GM23338 (cell line): ENCODE measurements around the gene ELAC2. TPM values are rescaled to one million over a fixed set of nuclear protein-coding genes. Genes with fewer than 3 reads are reported as not detected.

Experiments
- ATAC-seq: fragments of 200-7000 bp; cut with Tn5 transposase; 3 replicates; pipeline ENCODE4 v1.9.1; 2020
- DNase-seq: peaks from one replicate; pipeline ENCODE4 v3.0.0-alpha.2; 2015; ENCODE audit warnings: low spot score
- H2AFZ ChIP-seq: fragments of 200-600 bp; sonication (generic); 2 replicates; pipeline ENCODE4 v1.8.0; 2016; ENCODE audit warnings: antibody characterized with exemption, mild to moderate bottlenecking, moderate library complexity
- H3F3A ChIP-seq: fragments of 200-600 bp; sonication (generic); replicated peaks from 2 replicates; pipeline ENCODE4 v1.8.0; 2017; ENCODE audit warnings: antibody characterized with exemption, mixed run types, low read depth
- H3K27ac ChIP-seq: fragments of 200-600 bp; sonication (generic); 2 replicates; pipeline ENCODE4 v1.6.1; 2016; ENCODE audit warnings: low read depth
- H3K27me3 ChIP-seq: fragments of 200-600 bp; sonication (generic); 2 replicates; pipeline ENCODE4 v1.8.0; 2016; ENCODE audit warnings: mild to moderate bottlenecking, mixed run types, moderate library complexity; ENCODE audit not compliant: insufficient read depth
- H3K36me3 ChIP-seq: fragments of 200-600 bp; sonication (generic); 2 replicates; pipeline ENCODE4 v1.8.0; 2016; ENCODE audit warnings: mild to moderate bottlenecking; ENCODE audit not compliant: insufficient read depth
- H3K4me1 ChIP-seq: fragments of 200-600 bp; sonication (generic); 2 replicates; pipeline ENCODE4 v1.8.0; 2016; ENCODE audit warnings: mild to moderate bottlenecking, moderate library complexity; ENCODE audit not compliant: insufficient read depth
- H3K4me2 ChIP-seq: fragments of 200-600 bp; sonication (generic); 2 replicates; pipeline ENCODE4 v1.7.1; 2017; ENCODE audit warnings: mixed run types
- H3K4me3 ChIP-seq: fragments of 200-600 bp; sonication (generic); 2 replicates; pipeline ENCODE4 v1.6.1; 2016; ENCODE audit warnings: mixed run types
- H3K79me2 ChIP-seq: fragments of 200-600 bp; sonication (generic); replicated peaks from 2 replicates; pipeline ENCODE4 v1.8.0; 2017; ENCODE audit warnings: mild to moderate bottlenecking; ENCODE audit not compliant: insufficient read depth
- H3K9me2 ChIP-seq: fragments of 200-600 bp; sonication (generic); 2 replicates; pipeline ENCODE4 v1.8.0; 2017; ENCODE audit not compliant: insufficient read depth
- H4K20me1 ChIP-seq: fragments of 200-600 bp; sonication (generic); replicated peaks from 2 replicates; pipeline ENCODE4 v1.8.0; 2017; ENCODE audit warnings: mild to moderate bottlenecking; ENCODE audit not compliant: insufficient read depth
- H3K27ac Mint-ChIP-seq: 2 replicates; pipeline ENCODE4 v1.8.0; 2020; ENCODE audit warnings: inconsistent platforms, mild to moderate bottlenecking, moderate library complexity, mixed read lengths
- H3K27me3 Mint-ChIP-seq: 3 replicates; pipeline ENCODE4 v1.8.0; 2022; ENCODE audit warnings: low read depth, mild to moderate bottlenecking, moderate library complexity, mixed read lengths, inconsistent platforms; ENCODE audit not compliant: insufficient read depth, poor library complexity
- H3K36me3 Mint-ChIP-seq: 3 replicates; pipeline ENCODE4 v1.8.0; 2021; ENCODE audit warnings: low read depth, mild to moderate bottlenecking, inconsistent platforms, moderate library complexity, mixed read lengths
- H3K4me1 Mint-ChIP-seq: 3 replicates; pipeline ENCODE4 v1.8.0; 2020; ENCODE audit warnings: mild to moderate bottlenecking, inconsistent platforms, mixed read lengths
- H3K4me3 Mint-ChIP-seq: 3 replicates; pipeline ENCODE4 v1.8.0; 2021; ENCODE audit warnings: moderate library complexity, mild to moderate bottlenecking, inconsistent platforms, mixed read lengths
- H3K9me3 Mint-ChIP-seq: 3 replicates; pipeline ENCODE4 v1.8.0; 2020; ENCODE audit warnings: moderate library complexity, mild to moderate bottlenecking, inconsistent platforms, mixed read lengths
- CREB1 ChIP-seq: fragments of 250-450 bp; sonication (Bioruptor Pico); IDR thresholded peaks from 2 replicates; pipeline ENCODE4 v1.5.0; 2020; ENCODE audit warnings: low read depth, mild to moderate bottlenecking, moderate library complexity
- CTCF ChIP-seq, 2 experiments: fragments of 200-600 bp in 1 of 2; sonication (generic) in 1 of 2; conservative IDR thresholded peaks; 2 replicates each; pipeline versions ENCODE4 v1.5.1 to v1.6.1; 2016 to 2017; ENCODE audit warnings: antibody characterized with exemption in 2 of 2, low read depth in 2 of 2, mild to moderate bottlenecking in 2 of 2, moderate library complexity in 1 of 2
- EZH2 ChIP-seq: fragments of 200-600 bp; sonication (generic); IDR thresholded peaks from one replicate; pipeline ENCODE4 v1.8.0; 2017; ENCODE audit warnings: antibody characterized with exemption, mild to moderate bottlenecking, low read depth; ENCODE audit not compliant: unreplicated experiment
- EZH2phosphoT487 ChIP-seq: fragments of 200-600 bp; sonication (generic); IDR thresholded peaks from one replicate; pipeline ENCODE4 v1.8.1; 2018; ENCODE audit warnings: antibody characterized with exemption; ENCODE audit not compliant: unreplicated experiment
- JUNB ChIP-seq: IDR thresholded peaks from one replicate; pipeline ENCODE4 v1.6.1; 2016; ENCODE audit warnings: antibody characterized with exemption; ENCODE audit not compliant: unreplicated experiment
- NANOG ChIP-seq: IDR thresholded peaks from 2 replicates; pipeline ENCODE4 v1.6.1; 2016; ENCODE audit warnings: antibody characterized with exemption, borderline replicate concordance
- POLR2AphosphoS5 ChIP-seq: IDR thresholded peaks from 2 replicates; pipeline ENCODE4 v1.6.1; 2016; ENCODE audit warnings: antibody characterized with exemption, low read depth
- REST ChIP-seq: IDR thresholded peaks from one replicate; pipeline ENCODE4 v1.6.1; 2018; ENCODE audit warnings: antibody characterized with exemption; ENCODE audit not compliant: unreplicated experiment
- STAT1 ChIP-seq: IDR thresholded peaks from one replicate; pipeline ENCODE4 v1.6.1; 2016; ENCODE audit warnings: antibody characterized with exemption; ENCODE audit not compliant: unreplicated experiment
- ZNF114 ChIP-seq: fragments of 250-450 bp; sonication (Bioruptor Pico); IDR thresholded peaks from 2 replicates; pipeline ENCODE4 v1.5.0; 2020; ENCODE audit warnings: mild to moderate bottlenecking, moderate library complexity
- ZNF331 ChIP-seq: fragments of 250-450 bp; sonication (Bioruptor Pico); IDR thresholded peaks from 2 replicates; pipeline ENCODE4 v1.5.0; 2020; ENCODE audit warnings: low read depth, mild to moderate bottlenecking, moderate library complexity
- ZNF462 ChIP-seq: fragments of 250-450 bp; sonication (Bioruptor Pico); IDR thresholded peaks from 2 replicates; pipeline ENCODE4 v1.5.0; 2020; ENCODE audit warnings: mild to moderate bottlenecking, moderate library complexity
- polyA plus RNA-seq: library from polyadenylated mRNA; unstranded; fragments of >200 nt; fragmentation: Nextera tagmentation; extraction: Ambion mirVana; gene quantifications from 2 replicates; pipeline ENCODE4 v1.2.1, GENCODE V29; 2016
- total RNA-seq: library from RNA; depleted of rRNA; stranded (reverse); fragments of >200 nt; shearing (Covaris generic); gene quantifications from 2 replicates; pipeline ENCODE4 v1.2.3, GENCODE V29; 2014
- TF ChIP-seq, protein P1 (sequence below): IDR thresholded peaks from 2 replicates; pipeline ENCODE4 v1.6.1; 2016; ENCODE audit warnings: antibody characterized with exemption

ELAC2 gene
- total and polyA plus RNA-seq, 2 experiments from 2014 or later: 49.9 to 203 TPM

- H2AFZ ChIP-seq: no peak overlapping the region
- no peak overlapping the region for H3K4me3 ChIP-seq
- no peak overlapping the region; the same call in 1 of the 2 replicates for H3K27ac Mint-ChIP-seq
- H3K27ac ChIP-seq: no peak overlapping the region
- H3K36me3 ChIP-seq: peaks cover 76% of the 10 kb centered on the region
- ATAC-seq: no peak
- peaks cover 7% of the 10 kb centered on the region for H3K27me3 Mint-ChIP-seq
- 0 out of 2 replicates have a peak, but pooled peaks cover 3% of the 10 kb centered on the region for H3F3A ChIP-seq
- H3K4me1 Mint-ChIP-seq: peaks cover 2% of the 10 kb centered on the region; the same call in 2 of the 3 replicates
- H3K27me3 ChIP-seq: no peaks in the 10 kb centered on the region
- no peak for TF ChIP-seq EZH2phosphoT487
- TF ChIP-seq JUNB: no peak
- TF ChIP-seq POLR2AphosphoS5: no peak
- TF ChIP-seq STAT1: no peak
- TF ChIP-seq ZNF331 (CRISPR knock-in tag): no peak
- TF ChIP-seq CREB1: no peak
- no peak for TF ChIP-seq ZNF114 (CRISPR knock-in tag)
- TF ChIP-seq REST: no peak
- no peak for TF ChIP-seq NANOG
- no peak for TF ChIP-seq CTCF (conservative IDR thresholded peaks at IDR 0.05; ENCODE audit: low read depth in 2 of 2)
- TF ChIP-seq, protein P1, sequence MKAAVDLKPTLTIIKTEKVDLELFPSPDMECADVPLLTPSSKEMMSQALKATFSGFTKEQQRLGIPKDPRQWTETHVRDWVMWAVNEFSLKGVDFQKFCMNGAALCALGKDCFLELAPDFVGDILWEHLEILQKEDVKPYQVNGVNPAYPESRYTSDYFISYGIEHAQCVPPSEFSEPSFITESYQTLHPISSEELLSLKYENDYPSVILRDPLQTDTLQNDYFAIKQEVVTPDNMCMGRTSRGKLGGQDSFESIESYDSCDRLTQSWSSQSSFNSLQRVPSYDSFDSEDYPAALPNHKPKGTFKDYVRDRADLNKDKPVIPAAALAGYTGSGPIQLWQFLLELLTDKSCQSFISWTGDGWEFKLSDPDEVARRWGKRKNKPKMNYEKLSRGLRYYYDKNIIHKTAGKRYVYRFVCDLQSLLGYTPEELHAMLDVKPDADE: no peak
- TF ChIP-seq EZH2: no peak
- no peak for TF ChIP-seq ZNF462 (CRISPR knock-in tag)
- H3K79me2 ChIP-seq: no peaks in the 10 kb centered on the region
- H3K9me3 Mint-ChIP-seq: no peaks in the 10 kb centered on the region; the same call in 2 of the 3 replicates
- H3K4me2 ChIP-seq: no peak overlapping the region
- H3K4me3 Mint-ChIP-seq: no peak overlapping the region
- peaks cover 20% of the 10 kb centered on the region for H4K20me1 ChIP-seq
- no peaks in the 10 kb centered on the region for H3K9me2 ChIP-seq
- no peak for DNase-seq
- no peaks in the 10 kb centered on the region for H3K4me1 ChIP-seq
- peaks cover 97% of the 10 kb centered on the region for H3K36me3 Mint-ChIP-seq
Measured at GRCh38 chr17:12994341-12995074, 23.3 kb downstream of the ELAC2 start.
